GM21360 (cell line): Measurements from ENCODE around the gene KLK10.

Experiments
- ATAC-seq: cut with Tn5 transposase; IDR thresholded peaks from one replicate; pipeline ENCODE4 v1.9.1; 2021; ENCODE audit warnings: mild to moderate bottlenecking, moderate library complexity; ENCODE audit not compliant: unreplicated experiment

KLK10 gene

DNA sequence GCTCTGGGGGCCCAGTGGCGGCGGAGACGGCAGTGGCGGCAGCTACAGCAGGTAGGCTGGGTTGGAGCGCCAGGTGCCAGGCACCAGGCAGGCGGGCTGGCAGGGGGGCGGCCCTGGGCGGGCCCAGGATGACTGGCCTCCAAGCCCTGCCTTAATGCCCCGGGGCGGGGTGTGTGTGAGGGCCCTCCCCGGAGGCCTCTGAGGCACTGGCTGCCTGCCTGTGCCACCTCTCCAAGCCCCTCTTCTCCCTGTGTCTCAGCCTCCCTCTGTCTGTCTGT is 7.0 kb upstream of the KLK10 start, which contains the start of gene KLK11:
Gene KLK11 (minus strand): TSS at position 63 of the 278 bp plus-strand sequence. CDS start 985 bp downstream, outside the sequence.
- no peak for ATAC-seq

DNA sequence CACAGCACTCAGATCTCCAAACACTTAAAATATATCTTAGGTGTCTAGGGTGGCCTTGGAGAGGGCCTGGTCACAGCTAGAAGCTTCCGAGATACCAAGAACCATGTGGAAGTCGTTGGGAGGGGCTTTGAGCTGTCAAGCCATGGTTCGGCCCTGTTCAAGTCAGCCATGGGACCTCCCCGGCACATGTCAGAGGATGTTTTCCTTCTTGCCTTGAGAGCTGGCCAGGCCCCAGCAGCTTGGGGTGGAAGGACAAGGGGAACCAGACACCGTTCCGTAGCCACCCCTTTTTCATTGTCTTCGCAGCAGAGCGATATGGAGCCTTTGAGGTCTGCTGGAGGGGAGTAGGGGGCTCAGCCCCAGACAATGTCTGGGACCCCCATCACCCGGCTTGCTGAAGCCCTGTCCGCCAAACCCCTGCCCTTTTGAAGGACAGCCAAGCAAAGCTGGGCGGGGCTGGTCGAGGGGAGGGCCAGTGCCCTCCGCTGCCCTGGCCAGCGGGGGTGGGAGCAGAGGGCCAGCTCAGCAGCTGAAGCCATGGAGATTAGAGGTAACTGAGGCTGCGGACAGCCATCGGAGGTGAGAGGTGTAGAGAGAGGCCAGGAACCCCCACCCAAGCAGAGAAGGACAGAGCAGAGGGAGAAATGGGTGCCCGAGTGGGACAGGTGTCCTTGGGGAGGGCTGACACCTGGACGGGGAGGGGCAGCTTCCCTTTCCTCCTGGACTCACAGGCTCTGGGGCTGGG is 6.5 kb upstream of the KLK10 start:
- ATAC-seq = no peak

DNA sequence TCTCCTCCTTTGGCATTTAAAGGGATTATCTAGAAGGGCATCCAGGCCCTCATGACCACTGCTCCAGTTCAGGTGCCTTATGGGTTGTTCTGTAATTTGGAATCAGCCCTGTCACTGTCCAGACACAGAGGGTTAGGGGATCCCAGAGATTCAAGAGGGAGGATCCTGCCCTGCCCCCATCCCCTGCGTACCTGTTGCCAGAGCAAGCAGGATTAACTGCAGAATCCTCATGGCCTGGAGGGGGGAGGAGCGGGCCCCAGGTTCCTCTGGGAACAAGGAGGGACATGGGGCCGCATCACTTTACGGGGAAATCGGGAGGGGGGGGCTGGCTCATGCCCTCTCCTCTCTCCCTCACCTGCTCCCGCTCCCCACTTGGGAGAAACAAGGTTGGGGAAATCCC is 5.9 kb upstream of the KLK10 start:
- ATAC-seq = no peak

DNA sequence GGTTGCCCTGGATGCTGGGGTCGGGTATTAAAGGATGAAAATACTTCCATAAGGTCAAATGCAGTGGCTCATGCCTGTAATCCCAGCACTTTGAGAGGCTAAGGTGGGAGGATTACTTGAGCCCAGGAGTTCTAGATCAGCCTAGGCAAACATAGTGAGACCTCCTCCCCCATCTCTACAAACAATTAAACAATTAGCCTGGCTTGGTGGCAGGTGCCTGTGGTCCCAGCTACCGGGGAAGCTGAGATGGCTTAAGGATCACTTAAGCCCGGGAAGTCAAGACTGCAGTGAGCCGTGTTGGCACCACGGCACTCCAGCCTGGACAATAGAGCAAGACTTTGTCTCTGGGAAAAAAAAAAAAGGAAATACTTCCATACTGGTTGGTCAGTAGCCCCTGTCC is 5.4 kb upstream of the KLK10 start:
- ATAC-seq = no peak

DNA sequence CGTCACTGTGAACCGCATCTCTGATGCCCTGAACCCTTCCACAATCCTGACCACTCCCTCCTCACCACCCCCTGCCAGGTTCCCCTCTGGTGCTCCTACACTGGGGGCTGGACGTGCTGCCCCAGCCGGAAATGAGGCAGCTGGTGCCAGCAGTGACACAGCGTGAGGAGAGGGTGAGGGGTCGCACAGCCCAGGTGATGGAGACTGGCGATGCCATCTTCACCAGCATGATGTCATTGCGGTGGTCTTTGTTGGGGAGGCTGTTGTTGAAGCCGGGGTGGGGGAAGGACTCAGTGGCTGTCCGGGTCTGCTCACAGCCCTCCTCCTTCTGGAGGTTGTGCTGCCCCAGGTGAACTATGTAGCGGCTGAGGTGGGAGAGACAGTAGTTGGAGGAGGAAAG is 4.4 kb upstream of the KLK10 start:
- ATAC-seq = no peak

DNA sequence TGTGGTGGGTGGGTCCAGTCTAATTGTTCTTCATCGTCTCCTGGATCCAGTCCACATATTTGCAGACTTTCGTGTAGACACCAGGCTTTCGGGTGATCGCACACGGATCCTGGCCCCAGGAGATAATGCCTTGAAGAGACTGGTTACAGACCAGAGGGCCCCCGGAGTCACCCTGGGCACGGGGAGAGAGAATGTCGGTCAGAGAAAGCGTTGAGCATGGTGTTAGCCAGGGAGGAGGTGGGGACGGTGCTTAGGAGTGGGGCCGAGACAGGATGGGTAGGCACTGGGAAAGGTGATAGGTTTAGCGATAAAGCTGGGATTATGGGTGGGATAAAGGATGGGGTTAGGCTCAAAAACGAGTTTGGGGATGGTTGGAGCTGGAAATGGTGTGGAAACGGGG is 3.0 kb upstream of the KLK10 start:
- ATAC-seq = no peak

DNA sequence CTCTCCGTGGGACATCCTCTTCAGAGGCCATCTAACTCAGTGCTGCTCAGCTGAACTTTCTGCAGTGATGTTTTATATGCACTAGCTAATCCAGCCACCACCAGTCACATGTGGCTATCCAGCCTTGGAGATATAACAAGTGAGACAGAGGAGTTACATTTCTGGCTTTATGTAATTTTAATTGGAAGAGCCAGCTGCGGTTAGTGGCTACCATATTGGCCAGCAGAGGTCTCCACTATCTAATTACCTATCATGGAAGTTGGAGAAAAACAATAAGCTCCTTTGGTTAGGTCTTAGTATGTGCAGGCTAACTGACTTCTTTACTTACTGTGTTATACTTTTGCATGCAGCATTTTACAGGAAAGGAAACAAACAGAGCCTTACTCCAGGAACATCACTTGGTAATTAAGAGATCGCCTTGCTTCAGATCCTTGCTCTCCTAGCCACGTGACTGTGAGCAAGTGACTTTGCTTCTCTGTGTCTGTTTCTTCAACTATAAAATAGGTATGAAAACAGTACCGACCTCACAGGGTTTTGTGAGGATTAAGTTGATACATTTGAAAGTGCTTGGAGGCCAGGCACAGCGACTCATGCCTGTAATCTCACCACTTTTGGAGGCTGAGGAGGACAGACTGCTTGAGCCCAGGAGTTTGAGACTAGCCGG is 1.6 kb upstream of the KLK10 start:
- ATAC-seq = no peak

DNA sequence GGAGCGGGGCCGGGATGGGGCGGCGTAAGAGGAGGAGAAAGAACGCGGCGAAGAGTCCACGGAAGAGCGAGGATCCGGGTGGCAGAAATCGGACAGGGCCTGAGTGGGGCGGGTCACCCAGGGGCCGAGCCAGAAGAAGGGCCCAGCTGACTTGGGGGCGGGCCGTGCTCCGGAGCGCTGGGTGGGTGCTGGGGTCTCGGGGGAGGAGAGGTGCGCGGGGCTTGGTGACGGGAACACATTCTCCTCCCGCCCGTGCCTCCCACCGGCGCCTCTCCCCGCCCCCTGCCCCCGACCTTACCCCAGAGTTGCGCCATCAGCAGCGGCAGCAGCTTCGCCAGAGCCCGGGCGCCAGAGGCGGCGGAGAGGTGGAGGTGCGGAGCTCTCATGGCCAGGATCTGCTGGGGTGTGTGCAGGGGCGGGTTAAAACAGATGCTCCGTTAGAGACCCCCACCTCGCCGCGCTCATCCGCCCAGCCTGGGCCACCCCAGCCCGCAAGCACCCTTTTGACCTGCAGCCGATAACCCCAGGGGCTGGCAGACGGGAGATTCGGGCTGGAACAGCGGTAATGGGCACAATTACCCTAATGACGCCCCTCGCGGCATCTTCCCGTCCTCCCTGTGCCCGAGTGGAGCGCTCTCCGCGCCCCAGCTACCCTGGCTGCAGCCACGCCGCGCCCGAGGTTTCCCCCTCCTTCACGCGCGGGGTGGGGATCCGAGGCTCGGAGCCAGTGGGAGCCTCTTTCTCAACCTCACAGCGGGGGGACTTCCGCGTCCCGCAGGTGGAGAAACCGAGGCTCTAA is 565 bp downstream of the KLK10 start:
- no peak for ATAC-seq

DNA sequence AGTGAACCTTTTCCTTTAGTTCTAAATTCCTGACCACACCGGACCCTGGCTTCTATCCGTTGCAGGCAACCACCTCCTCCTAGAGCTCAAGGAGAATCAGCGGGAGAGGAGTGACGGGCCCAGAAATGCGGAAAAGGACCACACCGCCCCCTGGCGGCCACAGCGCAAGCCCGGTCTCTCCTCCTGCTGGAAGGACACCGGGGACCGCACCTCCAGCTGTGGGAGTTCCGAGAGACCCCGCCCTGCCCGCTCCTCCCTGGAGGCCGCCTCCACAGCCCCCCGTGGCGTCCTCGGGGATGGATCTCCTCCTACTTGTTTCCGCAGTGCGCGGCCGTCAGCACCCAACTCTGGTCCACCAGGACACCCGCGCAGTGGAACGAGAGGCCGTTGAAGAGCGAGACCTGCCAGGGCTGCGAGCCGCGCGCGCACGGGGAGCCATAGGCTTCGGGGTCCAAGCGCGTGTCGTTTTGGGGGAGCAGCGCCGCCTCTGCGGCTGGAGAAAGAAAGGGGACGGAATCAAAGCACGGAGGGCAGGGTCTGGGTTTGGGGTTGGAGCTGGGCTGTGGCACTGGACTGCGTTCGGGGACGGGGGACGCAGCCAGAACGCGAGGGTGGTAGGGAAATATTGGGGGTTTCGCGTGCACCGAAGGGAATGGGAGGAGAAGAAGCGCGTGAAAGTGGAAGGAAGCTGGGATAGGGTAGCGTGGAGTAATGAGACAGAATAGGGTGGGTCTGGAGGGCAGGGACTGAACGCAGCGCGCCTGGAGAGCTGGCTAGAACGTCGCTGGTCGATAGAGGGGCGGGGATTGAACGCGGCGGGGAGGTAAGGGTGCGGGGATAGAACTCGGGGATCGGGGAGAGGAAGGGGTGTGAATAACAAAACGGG is 2.5 kb downstream of the KLK10 start:
- no peak for ATAC-seq

DNA sequence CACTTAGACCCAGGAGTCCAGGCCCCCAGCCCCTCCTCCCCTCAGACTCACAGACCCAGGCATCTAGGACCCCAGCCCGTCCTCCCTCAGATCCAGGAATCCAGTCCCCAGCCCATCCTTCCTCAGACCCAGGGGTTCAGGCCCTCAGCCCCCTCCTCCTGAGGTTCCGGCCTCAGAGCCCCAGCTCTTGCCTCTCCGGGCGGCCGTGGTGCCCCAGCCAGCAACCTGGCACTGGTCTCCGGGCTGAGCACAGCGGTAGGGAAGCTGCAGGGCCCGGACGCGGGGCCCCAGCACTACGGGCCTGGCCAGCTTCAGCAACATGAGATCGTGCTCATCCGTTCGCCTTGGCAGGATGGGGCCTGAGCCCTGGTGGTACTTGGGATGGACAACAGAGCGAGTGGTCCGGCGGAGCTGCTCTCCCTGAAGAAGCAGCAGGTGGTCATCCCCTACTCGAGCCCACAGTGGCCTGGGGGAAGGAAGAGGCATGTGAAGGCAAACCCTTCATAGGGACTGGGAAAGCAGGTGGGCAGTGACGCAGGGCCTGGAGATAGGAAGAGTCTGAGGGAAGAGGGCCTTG is 3.7 kb downstream of the KLK10 start:
- ATAC-seq = no peak

DNA sequence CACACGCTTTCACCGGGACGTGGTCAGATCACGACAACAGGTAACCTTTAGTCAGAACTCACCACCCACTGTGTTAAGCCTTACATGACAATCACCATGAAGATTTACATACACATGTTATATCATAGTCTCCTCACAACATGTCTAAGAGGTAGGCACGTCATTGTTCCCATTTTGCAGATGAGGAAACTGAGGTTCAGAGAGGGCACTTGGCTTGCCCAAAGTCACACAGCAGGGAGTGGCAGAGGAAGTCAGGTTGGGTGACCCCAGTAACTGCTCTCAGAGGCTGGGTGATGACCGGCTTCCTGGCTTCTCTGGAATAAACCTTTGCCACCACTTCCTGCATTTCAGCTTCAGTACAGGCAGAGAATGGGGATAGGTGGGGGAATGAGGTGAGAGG is 5.3 kb downstream of the KLK10 start:
- ATAC-seq = no peak

DNA sequence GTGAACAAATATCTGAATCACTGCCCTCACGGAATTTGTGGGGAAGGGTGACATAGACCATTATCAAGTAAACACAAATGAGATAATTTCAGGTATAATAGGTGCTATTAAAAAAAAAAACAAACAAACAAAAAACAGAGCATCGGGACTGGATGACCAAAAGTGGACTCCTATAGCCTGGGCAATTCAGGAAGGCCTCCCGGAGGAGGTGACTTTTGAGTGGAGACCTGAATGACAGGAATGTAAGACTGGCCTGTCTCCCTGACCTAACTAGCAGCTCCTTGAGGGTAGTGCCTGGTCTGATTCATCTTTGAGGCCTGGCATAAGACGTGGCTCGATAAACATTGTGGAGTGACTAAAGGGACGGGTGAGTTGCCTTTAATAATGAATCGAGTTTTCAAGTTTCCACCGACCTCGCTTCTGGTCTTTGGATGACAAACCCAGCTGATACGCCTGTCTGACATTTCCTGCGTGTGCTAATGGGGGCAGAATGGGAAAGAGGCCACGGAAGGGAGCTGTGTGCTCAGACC is 6.8 kb downstream of the KLK10 start:
- ATAC-seq = no peak

DNA sequence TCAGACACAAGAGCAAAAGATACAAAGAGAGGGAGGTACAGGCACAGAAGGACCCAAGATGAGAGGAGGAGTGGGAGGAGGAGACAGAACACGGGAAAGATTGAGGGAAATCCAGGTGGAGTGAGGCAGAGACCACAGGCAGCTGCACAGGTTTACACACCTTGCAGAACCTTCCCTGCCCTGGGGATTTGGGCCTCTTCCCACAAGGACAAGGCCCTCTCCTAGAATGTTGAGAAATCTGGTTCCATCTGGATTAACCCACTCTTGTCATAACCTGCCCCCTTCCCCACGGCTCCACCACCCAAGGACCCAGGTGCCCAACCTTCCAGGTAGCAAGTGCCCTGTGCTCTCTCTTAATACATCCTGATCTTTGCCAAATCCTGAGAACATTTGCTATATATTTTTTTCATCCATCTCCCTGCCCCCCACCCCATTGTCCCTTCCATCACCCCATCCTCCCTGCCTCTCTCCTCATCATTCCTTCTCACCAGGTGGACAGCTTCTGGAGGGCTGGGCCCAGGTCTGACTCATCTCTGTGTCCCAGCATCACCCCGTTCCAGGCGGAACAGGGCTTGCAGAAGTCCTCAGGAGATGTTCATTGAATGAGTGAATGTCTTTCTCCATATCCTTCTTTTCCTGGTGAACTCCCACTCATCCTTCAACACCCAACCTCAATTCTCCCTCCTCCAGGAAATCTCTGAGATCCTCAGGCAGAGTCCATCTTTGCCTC is 9.3 kb downstream of the KLK10 start:
- no peak for ATAC-seq

DNA sequence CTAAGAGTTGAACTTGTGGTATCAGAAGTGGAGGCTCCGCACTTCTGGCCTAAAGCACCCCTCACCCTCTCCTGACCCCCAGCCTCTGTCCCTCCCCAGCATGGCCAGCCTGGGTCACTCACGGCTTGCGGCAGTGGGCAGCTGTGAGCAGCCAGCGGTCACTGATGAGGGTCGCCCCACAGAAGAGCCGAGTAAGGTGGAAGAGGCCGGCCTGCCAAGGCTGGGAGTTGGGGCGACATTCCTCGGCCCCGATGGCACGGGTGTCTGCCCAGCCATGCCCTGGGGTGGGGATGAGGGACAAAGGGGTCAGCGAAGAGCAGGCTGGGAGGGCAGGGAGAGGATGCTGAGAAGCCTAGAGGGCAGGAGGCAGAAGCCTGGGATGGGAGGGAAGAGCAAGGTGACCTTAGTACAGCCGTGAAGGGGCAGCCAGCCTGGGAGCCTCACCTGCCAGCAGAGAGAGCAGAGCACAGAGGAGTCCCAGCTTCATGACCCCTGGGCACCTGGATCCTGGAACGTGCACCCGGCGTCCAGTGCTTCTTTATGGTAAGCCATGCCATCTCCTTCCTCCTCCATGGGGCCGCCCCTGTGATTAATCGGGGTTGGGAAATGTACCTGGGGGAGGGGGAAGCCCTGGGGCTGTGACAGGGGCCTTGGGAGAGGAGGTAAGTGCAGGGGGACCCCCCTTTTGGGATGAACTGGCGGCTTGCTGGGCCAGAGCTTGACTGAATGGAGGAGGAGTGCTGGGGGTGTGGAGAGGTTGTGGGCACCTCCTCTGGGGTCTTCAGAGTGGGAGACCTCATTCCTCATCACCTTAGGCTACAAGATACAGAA is 10.2 kb downstream of the KLK10 start:
- no peak for ATAC-seq

DNA sequence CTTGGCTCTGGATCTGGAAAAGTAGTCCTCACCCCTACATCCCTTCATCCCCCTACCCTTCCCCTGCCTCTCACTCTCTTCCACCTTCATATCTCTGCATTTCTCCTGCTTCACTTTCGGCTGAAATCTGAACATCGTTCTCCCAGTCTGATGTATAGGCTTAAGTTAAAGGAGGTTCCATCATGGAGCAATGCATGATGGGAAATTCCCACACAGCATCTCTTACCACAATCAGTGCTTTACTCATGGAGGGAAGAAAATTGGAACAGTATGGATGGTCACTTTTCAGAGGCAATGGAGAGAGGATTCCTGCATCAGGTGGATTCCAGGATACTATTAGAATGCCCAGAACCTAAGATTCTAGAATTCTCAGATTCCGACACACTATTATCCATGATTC is 12.0 kb downstream of the KLK10 start:
- ATAC-seq = no peak

DNA sequence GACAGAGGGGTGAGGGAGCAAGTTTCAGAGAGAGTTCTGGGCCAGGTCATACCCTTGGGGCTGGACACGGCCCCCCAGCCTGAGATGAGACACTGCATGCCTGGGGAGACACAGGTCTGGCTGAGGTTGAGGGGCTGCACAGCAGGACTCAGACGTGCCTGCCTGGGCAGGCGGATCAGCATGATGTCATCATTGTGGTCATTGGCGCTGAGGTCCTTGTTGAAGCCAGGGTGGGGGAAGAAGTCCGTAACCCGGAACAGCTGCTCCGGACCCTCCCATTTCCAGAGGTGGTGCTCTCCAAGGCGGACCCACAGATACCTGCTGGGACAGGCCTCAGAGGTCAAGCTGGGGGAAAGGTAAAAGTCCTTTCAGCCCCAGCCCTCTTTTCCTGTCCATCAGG is 13.1 kb downstream of the KLK10 start:
- ATAC-seq = no peak

DNA sequence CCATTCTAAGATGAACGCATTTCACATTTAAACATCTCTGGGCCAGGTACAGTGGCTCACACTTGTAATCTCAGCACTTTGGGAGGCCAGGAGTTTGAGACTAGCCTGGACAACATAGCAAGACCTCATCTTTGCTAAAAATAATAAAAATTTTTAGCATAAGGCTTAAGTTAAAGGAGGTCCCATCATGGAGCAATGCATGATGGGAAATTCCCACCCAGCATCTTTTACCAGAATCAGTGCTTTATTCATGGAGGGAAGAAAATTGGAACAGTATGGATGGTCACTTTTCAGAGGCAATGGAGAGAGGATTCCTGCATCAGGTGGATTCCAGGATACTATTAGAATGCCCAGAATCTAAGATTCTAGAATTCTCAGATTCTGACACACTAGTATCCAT is 14.3 kb downstream of the KLK10 start:
- no peak for ATAC-seq

DNA sequence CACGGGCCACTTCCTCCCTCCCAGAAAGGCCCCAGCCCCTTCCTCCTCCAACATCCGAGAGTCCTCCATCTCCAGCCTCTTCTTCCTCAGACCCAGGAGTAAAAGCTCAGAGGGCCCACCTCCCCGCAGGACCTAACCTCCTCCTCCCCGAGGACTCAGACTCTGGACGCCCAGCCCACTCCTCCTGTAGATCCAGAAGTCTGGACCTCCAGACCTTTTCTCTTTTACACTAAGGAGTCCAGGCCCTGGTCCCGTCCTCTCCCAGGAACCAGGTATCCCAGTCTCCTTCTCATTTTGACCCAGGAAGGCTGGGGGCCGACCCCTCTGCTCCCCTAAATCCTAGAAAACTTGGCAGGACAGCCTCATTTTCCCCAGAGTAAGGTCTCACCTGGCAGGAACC is 16.2 kb downstream of the KLK10 start:
- ATAC-seq = no peak
